Stomach smooth muscle (tissue), 2 donors: ENCODE results near the gene CDKN2B-AS1.
"Not testable (repeated sequence)": the region's sequence is repeated elsewhere in the genome, so short reads cannot be mapped to it uniquely, and the experiment has no call there.

Experiments
- H3K27ac ChIP-seq: one replicate; pipeline ENCODE4 v1.7.0; 2013; ENCODE audit warnings: mild to moderate bottlenecking, low read length, inconsistent platforms
- H3K27me3 ChIP-seq, 2 donors: one replicate each; pipeline ENCODE4 v1.7.0; 2013; ENCODE audit warnings: low read length in 2 of 2; ENCODE audit not compliant: insufficient read depth in 2 of 2, control insufficient read depth in 1 of 2
- H3K36me3 ChIP-seq, 2 donors: one replicate each; pipeline ENCODE4 v1.7.0; 2013; ENCODE audit warnings: low read length in 2 of 2; ENCODE audit not compliant: control insufficient read depth in 2 of 2, insufficient read depth in 2 of 2
- H3K4me1 ChIP-seq: one replicate; pipeline ENCODE4 v1.7.0; 2013; ENCODE audit warnings: low read length; ENCODE audit not compliant: control insufficient read depth, insufficient read depth
- H3K4me3 ChIP-seq, 2 donors: one replicate each; pipeline ENCODE4 v1.7.0; 2013; ENCODE audit warnings: low read length in 2 of 2
- H3K9ac ChIP-seq, 2 donors: one replicate each; pipeline ENCODE4 v1.7.0; 2013; ENCODE audit warnings: low read length in 2 of 2, mild to moderate bottlenecking in 1 of 2
- H3K9me3 ChIP-seq, 2 donors: one replicate each; pipeline ENCODE4 v1.7.0; 2013; ENCODE audit warnings: low read length in 2 of 2; ENCODE audit not compliant: control insufficient read depth in 2 of 2
- donor health status: healthy.
- donor health status: Pancreatic carcinoma.

The CDKN2B-AS1 gene

DNA sequence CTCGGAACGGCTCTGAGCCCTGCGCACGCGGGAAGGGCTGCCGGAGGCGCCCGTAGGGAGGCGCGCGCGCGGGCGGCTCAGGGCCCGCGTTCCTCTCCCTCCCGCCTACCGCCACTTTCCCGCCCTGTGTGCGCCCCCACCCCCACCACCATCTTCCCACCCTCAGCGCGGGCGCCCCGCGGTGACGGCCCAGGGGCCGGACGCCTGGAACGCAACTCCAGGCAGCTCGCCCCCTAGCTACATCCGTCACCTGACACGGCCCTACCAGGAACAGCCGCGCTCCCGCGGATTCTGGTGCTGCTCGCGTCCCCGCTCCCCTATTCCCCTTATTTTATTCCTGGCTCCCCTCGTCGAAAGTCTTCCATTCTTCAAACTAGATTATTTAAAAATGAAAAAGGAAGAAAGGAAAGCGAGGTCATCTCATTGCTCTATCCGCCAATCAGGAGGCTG is at the start of gene CDKN2B-AS1:
Gene CDKN2B-AS1 (plus strand): TSS at position 236 of the 450 bp plus-strand sequence.
- peak within 1 kb of the TSS; percentile 7 for H3K27ac ChIP-seq
- H3K36me3 ChIP-seq: no peaks in the 10 kb centered on the region
- no peaks in the 10 kb centered on the region for H3K9me3 ChIP-seq
- peaks cover 20 to 49% of the 10 kb centered on the region in 2 donors for H3K27me3 ChIP-seq
- peak within 1 kb of the TSS; percentile 75 to 83 for H3K4me3 ChIP-seq
- peak within 1 kb of the TSS; percentile 43 to 54 for H3K9ac ChIP-seq
- peaks cover 5% of the 10 kb centered on the region for H3K4me1 ChIP-seq

DNA sequence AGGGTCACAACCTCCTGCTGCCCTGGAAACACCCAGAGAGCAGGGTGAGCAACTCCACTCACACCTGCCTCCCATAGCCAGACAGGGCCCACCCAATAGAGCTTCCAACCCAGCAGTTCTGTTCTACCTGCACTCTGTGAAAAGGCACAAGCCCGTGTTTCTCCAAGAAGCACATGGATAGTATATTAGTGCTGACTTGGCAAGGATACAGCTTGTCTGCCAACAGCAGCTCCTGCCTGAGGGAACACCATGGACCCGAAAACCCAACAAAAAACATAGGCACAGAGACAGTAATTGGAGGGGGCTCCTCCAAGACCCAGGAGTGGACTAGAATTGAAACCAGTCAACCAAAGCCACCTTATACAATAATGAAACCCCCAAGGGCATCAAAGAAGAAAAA is 49.0 kb upstream of the CDKN2B-AS1 start:
- H3K36me3 ChIP-seq: no peaks in the 10 kb centered on the region

DNA sequence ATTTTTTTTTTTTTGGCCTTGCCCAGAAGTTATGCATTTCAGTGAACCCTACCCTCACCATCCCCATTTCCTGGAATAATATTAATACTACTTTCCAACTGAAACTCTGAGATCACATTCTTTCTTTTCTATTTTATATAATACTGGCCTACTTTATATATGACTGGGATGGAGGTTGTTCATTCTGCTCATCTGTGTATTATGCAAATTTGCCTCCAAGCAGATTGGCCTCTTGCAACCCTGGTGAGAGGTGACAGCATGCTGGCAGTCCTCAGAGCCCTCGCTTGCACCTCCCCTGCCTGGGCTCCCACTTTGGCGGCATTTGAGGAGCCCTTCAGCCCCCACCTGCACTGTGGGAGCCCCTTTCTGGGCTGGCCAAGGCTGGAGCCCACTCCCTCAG is 35.8 kb upstream of the CDKN2B-AS1 start:
- Histone ChIP-seq H3K4me3 (no peak overlapping the region), H3K9me3 (no peaks in the 10 kb centered on the region), H3K36me3 (no peaks in the 10 kb centered on the region)

More for the DNA sequence above, 49.0 kb upstream of the CDKN2B-AS1 start:
- no peaks in the 10 kb centered on the region for H3K4me1 ChIP-seq
- no peak overlapping the region for H3K9ac ChIP-seq
- peaks cover 0 to 2% of the 10 kb centered on the region in 2 donors for H3K27me3 ChIP-seq
- no peak overlapping the region for H3K27ac ChIP-seq
- peaks cover 0 to 2% of the 10 kb centered on the region in 2 donors for H3K9me3 ChIP-seq
- no peak overlapping the region for H3K4me3 ChIP-seq

DNA sequence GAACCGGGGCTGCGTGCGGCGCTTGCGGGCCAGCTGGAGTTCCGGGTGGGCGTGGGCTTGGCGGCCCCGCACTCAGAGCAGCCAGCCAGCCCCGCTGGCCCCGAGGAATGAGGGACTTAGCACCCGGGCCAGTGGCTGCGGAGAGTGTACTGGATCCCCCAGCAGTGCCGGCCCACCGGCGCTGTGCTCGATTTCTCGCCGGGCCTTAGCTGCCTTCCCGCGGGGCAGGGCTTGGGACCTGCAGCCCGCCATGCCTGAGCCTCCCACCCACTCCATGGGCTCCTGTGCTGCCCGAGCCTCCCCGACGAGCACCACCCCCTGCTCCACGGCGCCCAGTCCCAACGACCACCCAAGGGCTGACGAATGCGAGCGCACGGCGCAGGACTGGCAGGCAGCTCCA is 35.3 kb upstream of the CDKN2B-AS1 start:
- H3K4me1 ChIP-seq, H3K9me3 ChIP-seq, H3K9ac ChIP-seq, H3K27me3 ChIP-seq, H3K27ac ChIP-seq, H3K4me3 ChIP-seq, H3K36me3 ChIP-seq: not testable (repeated sequence)

More for the DNA sequence above, 35.8 kb upstream of the CDKN2B-AS1 start:
- Histone ChIP-seq H3K27ac (no peak overlapping the region), H3K4me1 (no peaks in the 10 kb centered on the region), H3K9ac (no peak overlapping the region), H3K27me3 (no peaks in the 10 kb centered on the region)

DNA sequence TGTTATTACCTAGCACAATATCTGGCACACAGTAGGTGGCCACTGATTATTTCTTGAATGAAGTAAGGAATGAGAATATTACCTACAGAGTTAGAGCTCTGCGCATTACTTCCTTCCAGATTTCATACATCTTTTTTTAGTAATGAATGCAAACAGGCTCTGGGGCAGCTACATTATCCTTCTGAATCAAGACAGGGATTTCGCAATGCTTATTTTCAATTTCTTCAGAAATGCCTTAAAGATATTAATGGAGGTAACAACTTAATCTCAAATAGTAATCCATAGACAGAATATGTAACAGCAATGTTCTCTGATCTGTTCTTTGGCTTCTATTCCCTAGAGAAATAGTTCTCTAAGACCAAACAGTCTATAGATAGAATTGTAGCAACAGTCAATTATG is 33.0 kb upstream of the CDKN2B-AS1 start:
- Histone ChIP-seq H3K9me3 (no peaks in the 10 kb centered on the region), H3K27ac (no peak overlapping the region), H3K36me3 (no peaks in the 10 kb centered on the region), H3K4me1 (peaks cover 9% of the 10 kb centered on the region), H3K27me3 (peaks cover 16 to 20% of the 10 kb centered on the region in 2 donors), H3K4me3 (no peak overlapping the region), H3K9ac (no peak overlapping the region)

DNA sequence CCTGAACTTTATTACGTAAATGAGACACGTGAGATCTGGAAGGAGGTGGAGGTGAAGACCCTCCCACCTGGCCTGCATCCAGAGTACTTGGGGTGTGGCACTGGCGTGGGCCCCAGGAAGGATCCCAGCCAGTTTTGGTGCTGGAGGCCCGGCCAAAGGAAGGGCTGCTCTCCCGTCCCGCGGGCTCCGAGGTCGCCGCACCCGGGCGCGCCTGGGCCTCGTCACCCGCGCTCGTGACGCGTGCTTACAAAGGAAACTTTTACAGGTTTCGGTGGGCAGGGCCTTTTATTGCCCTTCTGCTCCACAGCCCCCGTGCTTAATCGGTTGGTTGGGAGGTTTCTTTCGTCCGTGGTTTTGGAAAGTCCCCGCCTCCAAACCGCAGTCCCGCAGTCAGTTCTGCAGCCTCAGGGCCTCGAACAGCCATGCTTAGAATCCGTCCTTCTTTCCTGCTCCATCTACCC is 29.6 kb upstream of the CDKN2B-AS1 start:
- Histone ChIP-seq H3K27ac (no peak overlapping the region), H3K4me1 (peaks cover 9% of the 10 kb centered on the region), H3K9ac (no peak overlapping the region), H3K27me3 (peaks cover 48 to 53% of the 10 kb centered on the region in 2 donors), H3K36me3 (no peaks in the 10 kb centered on the region), H3K9me3 (peaks cover 0 to 6% of the 10 kb centered on the region in 2 donors), H3K4me3 (peak overlapping the region; percentile 49 to 51)

DNA sequence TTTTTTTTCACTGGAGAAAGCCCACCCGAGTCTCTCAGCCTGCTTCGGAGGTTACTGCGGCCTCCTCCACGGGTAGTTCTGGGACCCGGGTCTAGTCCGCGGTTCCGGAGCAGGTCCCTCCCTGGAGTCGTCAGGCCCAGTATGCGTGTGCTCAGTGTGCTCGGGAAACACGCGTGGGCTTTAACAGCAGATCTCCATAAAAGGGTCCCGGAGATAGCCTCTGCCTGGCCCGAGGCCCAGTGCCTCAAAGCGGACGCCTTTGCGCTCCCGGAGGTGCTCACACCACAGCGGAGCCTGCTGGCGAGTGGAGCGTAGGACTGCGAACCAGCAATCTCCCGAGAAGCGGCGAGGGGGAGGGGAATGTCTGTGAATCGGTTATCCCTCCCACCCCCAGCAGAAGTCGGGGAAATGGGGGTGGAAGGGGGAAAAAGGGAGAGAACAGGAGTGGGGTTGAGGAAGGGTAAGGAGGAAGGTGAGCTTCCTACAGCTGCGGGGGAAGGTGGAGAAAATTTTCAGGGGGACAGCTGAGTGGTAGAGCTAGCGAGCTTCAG is 29.1 kb upstream of the CDKN2B-AS1 start:
- H3K27ac ChIP-seq: no peak overlapping the region
- peaks cover 53 to 57% of the 10 kb centered on the region in 2 donors for H3K27me3 ChIP-seq
- H3K9me3 ChIP-seq: peaks cover 0 to 6% of the 10 kb centered on the region in 2 donors
- H3K36me3 ChIP-seq: no peaks in the 10 kb centered on the region
- peaks cover 9% of the 10 kb centered on the region for H3K4me1 ChIP-seq
- H3K9ac ChIP-seq: no peak overlapping the region
- H3K4me3 ChIP-seq: peak overlapping the region; percentile 49 to 51

DNA sequence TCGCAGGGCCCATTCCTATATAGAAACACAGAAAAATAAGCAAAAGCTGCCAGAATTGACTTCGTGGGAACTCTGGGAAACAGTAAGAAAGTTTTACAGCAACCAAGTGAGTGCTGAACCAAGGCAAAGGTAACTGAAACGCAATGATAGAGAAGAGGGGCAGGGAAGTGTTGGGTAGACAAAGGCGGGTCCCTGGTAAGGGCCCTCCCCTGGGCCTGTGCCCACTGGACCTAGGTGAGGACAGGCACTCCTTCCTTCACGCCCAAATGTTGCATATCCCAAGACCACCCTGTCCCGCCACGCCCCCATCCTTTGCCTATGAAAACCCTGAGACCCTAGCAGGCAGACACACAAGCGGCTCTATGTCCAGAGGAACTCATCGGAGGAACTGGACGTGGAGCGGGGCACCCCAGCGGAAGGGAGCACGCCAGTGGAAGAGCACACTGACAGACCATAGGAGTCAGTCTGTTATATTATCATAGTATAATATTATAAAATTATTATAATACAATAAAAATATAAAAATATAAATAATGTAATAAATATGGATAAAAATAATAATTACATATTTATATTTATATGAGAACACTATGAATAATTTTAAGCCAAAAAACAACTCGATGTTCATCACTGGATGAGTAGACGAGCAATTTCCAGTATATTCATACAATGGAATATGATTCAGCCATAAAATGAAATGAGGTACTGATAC is 28.3 kb upstream of the CDKN2B-AS1 start:
- Histone ChIP-seq H3K4me3 (no peak overlapping the region), H3K27me3 (peaks cover 62 to 66% of the 10 kb centered on the region in 2 donors), H3K27ac (no peak overlapping the region), H3K36me3 (no peaks in the 10 kb centered on the region), H3K9ac (no peak overlapping the region), H3K4me1 (peaks cover 15% of the 10 kb centered on the region), H3K9me3 (peaks cover 0 to 6% of the 10 kb centered on the region in 2 donors)

DNA sequence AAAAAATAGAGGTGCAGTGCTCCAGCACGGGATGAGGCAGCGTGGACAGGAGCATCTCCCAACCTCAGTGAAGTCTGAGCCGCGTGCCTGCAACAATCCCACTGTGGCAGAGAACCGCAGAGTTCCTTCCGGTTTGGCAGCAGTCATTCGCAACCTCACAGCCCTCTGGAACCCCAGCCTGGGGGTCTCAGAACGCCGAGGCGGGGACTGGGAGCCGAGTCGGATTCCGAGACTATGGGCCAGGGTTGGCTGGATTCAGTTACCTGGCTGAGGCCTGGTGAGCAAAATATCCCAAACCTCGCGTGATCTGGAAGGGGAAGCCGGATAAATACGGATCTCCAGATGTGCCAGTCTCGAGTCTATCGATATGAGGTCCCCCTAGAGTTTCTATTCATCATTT is 27.4 kb upstream of the CDKN2B-AS1 start:
- no peak overlapping the region for H3K9ac ChIP-seq
- peaks cover 66 to 74% of the 10 kb centered on the region in 2 donors for H3K27me3 ChIP-seq
- H3K27ac ChIP-seq: no peak overlapping the region
- H3K4me3 ChIP-seq: no peak overlapping the region
- no peaks in the 10 kb centered on the region for H3K36me3 ChIP-seq
- peaks cover 15% of the 10 kb centered on the region for H3K4me1 ChIP-seq
- peaks cover 0 to 6% of the 10 kb centered on the region in 2 donors for H3K9me3 ChIP-seq

DNA sequence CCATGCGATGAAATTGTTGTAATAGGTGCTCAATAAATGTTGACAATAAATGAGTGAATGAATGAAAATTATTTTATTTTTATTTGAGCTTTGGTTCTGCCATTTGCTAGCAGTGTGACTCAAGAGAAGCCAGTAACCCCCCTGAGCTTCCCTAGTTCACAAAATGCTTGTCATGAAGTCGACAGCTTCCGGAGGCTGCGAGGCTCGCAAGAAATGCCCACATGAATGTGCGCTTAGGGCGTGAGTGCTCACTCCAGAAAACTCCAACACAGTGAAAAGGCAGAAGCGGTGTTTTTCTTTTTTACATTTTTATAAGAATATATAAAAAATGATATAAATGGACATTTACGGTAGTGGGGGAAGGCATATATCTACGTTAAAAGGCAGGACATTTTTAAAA is 26.9 kb upstream of the CDKN2B-AS1 start:
- Histone ChIP-seq H3K4me3 (no peak overlapping the region), H3K9ac (no peak overlapping the region), H3K36me3 (no peaks in the 10 kb centered on the region), H3K9me3 (peaks cover 0 to 6% of the 10 kb centered on the region in 2 donors), H3K27ac (no peak overlapping the region), H3K4me1 (peaks cover 15% of the 10 kb centered on the region), H3K27me3 (peaks cover 71 to 79% of the 10 kb centered on the region in 2 donors)
